ENCODE data around the gene ZNF777. TPM values are rescaled to one million over a fixed set of nuclear protein-coding genes. Genes with fewer than 3 reads are reported as not detected.

The ZNF777 gene
- total and polyA plus RNA-seq, 8 donors: 1.2 to 15.2 (median 5.3) TPM

DNA sequence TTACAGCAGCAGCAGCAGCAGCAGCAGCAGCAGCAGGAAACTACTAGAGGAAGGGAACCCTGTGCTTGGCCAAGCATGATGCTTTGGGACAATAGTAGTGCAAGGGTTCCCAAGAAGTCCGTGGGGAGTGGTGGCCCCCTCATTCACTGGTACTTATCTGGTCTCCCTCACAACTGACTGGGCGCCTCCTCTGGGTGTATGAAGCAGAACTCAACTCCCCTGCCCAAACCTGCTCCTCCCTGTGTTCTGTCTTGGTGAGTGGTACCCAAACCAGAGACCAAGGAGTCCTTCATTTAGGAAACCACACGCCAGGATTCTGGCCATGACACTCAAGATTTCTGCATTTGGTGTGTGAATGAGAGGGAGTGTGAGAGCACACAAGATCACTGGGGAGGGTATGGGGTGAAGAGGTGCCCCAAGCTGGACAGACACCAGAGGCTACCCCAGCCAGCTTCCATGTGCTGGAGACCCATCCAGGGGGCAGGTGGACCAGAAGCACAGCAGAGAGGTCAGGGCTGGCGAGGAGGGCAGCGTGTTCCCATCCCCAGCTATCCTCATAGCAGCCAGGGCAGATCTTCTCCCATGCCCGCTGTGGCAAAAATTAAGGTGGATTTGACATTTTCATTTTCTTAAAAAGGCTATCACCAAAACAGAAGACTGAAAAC, 10.6 kb upstream of the ZNF777 start:
- 91 to 100% (median 98%) methylated on average over 6 of the region's 6 CpGs for WGBS, 5 donors
- no peaks in the 10 kb centered on the region for H3K27me3 ChIP-seq
- no peak for TF ChIP-seq POLR2A (IDR thresholded peaks at IDR 0.05)
- TF ChIP-seq POLR2AphosphoS5 (IDR thresholded peaks at IDR 0.05): no peak
- TF ChIP-seq EP300 (IDR thresholded peaks at IDR 0.05): no peak
- TF ChIP-seq, protein P1, sequence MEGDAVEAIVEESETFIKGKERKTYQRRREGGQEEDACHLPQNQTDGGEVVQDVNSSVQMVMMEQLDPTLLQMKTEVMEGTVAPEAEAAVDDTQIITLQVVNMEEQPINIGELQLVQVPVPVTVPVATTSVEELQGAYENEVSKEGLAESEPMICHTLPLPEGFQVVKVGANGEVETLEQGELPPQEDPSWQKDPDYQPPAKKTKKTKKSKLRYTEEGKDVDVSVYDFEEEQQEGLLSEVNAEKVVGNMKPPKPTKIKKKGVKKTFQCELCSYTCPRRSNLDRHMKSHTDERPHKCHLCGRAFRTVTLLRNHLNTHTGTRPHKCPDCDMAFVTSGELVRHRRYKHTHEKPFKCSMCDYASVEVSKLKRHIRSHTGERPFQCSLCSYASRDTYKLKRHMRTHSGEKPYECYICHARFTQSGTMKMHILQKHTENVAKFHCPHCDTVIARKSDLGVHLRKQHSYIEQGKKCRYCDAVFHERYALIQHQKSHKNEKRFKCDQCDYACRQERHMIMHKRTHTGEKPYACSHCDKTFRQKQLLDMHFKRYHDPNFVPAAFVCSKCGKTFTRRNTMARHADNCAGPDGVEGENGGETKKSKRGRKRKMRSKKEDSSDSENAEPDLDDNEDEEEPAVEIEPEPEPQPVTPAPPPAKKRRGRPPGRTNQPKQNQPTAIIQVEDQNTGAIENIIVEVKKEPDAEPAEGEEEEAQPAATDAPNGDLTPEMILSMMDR (IDR thresholded peaks at IDR 0.05): no peak
- peaks cover 28 to 58% (median 53%) of the 10 kb centered on the region in 4 donors for H3K36me3 ChIP-seq
- no peak overlapping the region for H3K4me3 ChIP-seq
- intact Hi-C loops (cut with DNase I; ENCODE audit: low total_unique reads): no loop called here
- no peak for DNase-seq
- H3K9me3 ChIP-seq: no peaks in the 10 kb centered on the region
- H3K4me1 ChIP-seq: no peaks in the 10 kb centered on the region
- H3K27ac ChIP-seq: no peak overlapping the region

DNA sequence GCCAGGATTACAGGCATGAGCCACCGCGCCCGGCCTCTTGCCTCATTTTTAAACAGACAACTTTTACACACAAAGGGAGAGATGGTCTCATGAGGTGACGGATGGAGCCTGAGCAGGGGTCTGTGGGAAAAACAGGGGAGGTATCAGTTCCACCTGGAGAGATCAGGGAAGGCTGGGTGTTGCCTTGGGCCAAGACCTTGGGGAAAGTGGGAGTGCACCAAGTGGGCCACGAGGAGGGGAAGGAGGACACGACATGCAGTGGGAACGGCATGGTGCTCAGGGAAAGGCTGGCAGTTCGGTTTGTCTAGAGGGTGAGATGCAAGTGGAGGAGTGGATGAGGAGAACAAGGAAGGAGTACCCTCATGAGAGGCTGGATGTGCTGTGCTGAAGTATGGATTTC, 8.9 kb upstream of the ZNF777 start:
- Histone ChIP-seq H3K4me3 (no peak overlapping the region), H3K9me3 (no peaks in the 10 kb centered on the region), H3K27ac (no peak overlapping the region), H3K27me3 (peaks cover 0 to 4% (median 0%) of the 10 kb centered on the region in 3 donors), H3K36me3 (peaks cover 16 to 42% (median 37%) of the 10 kb centered on the region in 4 donors), H3K4me1 (no peaks in the 10 kb centered on the region)
- 90 to 96% (median 93%) methylated on average over 8 of the region's 8 CpGs for WGBS, 5 donors
- no peak for TF ChIP-seq EP300 (IDR thresholded peaks at IDR 0.05)
- DNase-seq: no peak
- intact Hi-C loops (cut with DNase I; ENCODE audit: low total_unique reads): no loop called here

DNA sequence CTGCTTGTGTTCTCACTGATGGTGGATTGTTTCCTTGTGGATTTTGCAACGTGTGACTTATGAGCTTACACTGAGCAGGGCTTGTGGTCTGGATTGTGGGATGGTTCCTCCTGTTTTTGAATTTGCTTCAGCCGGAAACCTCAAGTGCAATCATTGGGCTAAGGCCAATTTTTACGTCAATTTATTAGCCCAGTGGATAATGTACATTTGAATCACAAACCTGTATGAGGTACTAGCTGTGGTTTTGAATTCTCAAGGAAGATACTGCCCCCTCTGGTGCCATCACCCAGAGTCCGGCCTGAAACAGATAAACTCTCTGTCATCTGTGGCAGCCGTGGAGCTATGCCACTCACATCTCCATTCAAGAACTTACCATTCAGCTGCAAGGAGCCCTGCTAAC, 7.3 kb upstream of the ZNF777 start:
- Histone ChIP-seq H3K4me1 (no peaks in the 10 kb centered on the region), H3K4me3 (no peak overlapping the region), H3K9me3 (no peaks in the 10 kb centered on the region), H3K27ac (no peak overlapping the region), H3K36me3 (peaks cover 2 to 26% (median 21%) of the 10 kb centered on the region in 4 donors), H3K27me3 (peaks cover 0 to 4% (median 0%) of the 10 kb centered on the region in 3 donors)
- DNase-seq: no peak
- intact Hi-C loops (cut with DNase I; ENCODE audit: low total_unique reads): no loop called here
- no peak for TF ChIP-seq EP300 (IDR thresholded peaks at IDR 0.05)
- TF ChIP-seq POLR2AphosphoS5 (IDR thresholded peaks at IDR 0.05): no peak
- TF ChIP-seq POLR2A (IDR thresholded peaks at IDR 0.05): no peak
- TF ChIP-seq, protein P1 (IDR thresholded peaks at IDR 0.05): no peak
- 74 to 82% (median 78%) methylated on average over 5 of the region's 5 CpGs for WGBS, 5 donors

DNA sequence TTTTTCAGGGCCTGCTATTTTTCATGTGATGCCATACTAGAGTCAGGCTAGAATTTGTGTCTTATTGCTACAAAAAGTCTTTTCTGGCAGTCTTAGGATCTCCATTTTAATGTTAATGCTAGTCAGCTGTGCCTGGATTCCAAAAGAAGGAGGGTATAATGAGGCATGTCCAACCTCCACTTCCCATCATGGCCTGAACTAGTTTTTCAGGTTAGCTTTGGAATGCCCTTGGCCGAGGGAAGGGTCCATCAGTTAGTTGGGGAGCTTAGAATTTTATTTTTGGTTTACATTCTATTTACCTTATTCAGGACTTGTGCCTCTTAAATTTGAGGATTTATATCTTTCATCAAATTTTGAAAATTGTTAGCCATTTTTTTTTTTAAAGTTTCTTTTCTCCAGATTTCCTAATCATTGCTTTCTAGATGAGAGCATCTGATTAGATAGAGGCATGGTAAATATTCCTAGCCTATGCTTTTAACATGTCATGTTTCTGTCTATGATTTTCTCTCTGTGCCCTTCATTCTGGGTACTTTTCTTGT, 6.5 kb upstream of the ZNF777 start:
- H3K9me3 ChIP-seq: no peaks in the 10 kb centered on the region
- H3K27ac ChIP-seq: no peak overlapping the region
- intact Hi-C loops (cut with DNase I; ENCODE audit: low total_unique reads): no loop called here
- peaks cover 0 to 4% (median 0%) of the 10 kb centered on the region in 3 donors for H3K27me3 ChIP-seq
- DNase-seq: no peak
- TF ChIP-seq EP300 (IDR thresholded peaks at IDR 0.05): no peak
- no peak for TF ChIP-seq POLR2AphosphoS5 (IDR thresholded peaks at IDR 0.05)
- TF ChIP-seq, protein P1 (IDR thresholded peaks at IDR 0.05): no peak
- peaks cover 0 to 18% (median 13%) of the 10 kb centered on the region in 4 donors for H3K36me3 ChIP-seq
- H3K4me3 ChIP-seq: no peak overlapping the region
- WGBS, 5 donors: 58 to 69% (median 67%) methylated on average over 1 of the region's 1 CpG
- no peaks in the 10 kb centered on the region for H3K4me1 ChIP-seq

DNA sequence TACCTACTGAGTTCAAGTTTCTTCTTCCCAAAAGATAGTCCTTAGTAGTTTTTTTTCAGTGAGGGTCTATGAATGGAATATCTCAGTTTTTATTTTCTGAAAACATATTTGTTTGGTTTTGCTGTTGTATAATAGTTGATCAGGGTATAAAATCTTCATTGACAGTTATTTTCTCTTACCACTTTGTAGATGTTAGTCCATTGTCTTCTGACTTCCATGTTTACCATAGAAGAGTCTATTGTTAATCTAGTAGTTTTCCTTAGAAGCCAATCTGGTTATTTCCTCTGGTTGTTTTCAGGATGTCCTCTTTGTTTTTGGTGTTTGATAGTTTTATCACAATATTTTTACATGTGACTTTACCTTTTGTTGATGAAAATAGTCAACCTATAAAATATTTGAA, 5.5 kb upstream of the ZNF777 start:
- no peak for DNase-seq
- intact Hi-C loops (cut with DNase I; ENCODE audit: low total_unique reads): no loop called here
- Histone ChIP-seq H3K9me3 (no peaks in the 10 kb centered on the region), H3K27me3 (peaks cover 0 to 4% (median 0%) of the 10 kb centered on the region in 3 donors), H3K4me3 (no peak overlapping the region), H3K27ac (no peak overlapping the region), H3K4me1 (peaks cover 0 to 2% (median 1%) of the 10 kb centered on the region in 4 donors), H3K36me3 (peaks cover 0 to 7% (median 3%) of the 10 kb centered on the region in 4 donors)
- TF ChIP-seq POLR2AphosphoS5 (IDR thresholded peaks at IDR 0.05) (no peak), POLR2A (IDR thresholded peaks at IDR 0.05) (no peak), EP300 (IDR thresholded peaks at IDR 0.05) (no peak)
- TF ChIP-seq, protein P1 (IDR thresholded peaks at IDR 0.05): no peak
